ENCODE results near the gene TP53BP2.

The TP53BP2 gene

GRCh38 chr1:223733898-223734852, 111.6 kb downstream of the TP53BP2 start:
- no peak overlapping the region for H3K4me3 ChIP-seq (ENCODE audit: low read length)
- DNase-seq (ENCODE audit: low read depth) = no peak
- TF ChIP-seq CTCF (IDR thresholded peaks at IDR 0.05; ENCODE audit: insufficient read depth, low read depth, low read length, missing control alignments) = no peak

GRCh38 chr1:223732993-223733798, 112.6 kb downstream of the TP53BP2 start:
- no peak overlapping the region for H3K4me3 ChIP-seq (ENCODE audit: low read length)
- no peak for DNase-seq (ENCODE audit: low read depth)
- TF ChIP-seq CTCF (IDR thresholded peaks at IDR 0.05; ENCODE audit: insufficient read depth, low read depth, low read length, missing control alignments) = no peak

DNA sequence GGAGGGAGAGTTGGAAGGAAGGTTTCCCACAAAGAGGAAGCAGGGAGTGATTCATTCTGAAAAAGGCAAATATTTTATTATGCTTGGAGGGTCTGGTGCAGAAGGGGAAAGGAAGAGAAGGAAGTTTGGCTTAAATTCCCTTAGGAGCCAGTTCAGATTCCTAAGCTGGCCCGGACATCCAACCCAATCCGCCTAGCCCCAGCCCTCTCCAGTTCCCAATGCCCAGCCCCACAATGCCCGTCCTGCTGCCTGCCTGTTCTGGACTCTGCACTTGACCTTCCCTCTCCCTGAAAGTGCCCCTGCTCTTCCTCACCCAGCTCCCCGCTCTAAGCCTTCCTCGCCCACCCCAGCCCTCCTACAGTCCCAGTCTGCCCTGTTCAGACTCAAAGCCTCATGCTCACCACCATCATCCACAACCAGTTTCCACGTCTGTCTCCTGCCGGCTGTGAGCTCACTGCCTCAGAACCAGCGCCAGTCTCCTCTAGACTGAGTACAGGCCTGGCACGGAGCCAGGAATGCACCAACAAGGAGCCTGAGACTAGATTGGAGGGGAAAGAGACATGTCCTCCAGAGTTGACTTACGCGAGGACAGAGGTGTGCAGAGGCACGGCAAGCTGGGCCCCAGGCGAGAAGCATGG, 114.5 kb downstream of the TP53BP2 start:
- no peak overlapping the region for H3K4me3 ChIP-seq (ENCODE audit: low read length)

DNA sequence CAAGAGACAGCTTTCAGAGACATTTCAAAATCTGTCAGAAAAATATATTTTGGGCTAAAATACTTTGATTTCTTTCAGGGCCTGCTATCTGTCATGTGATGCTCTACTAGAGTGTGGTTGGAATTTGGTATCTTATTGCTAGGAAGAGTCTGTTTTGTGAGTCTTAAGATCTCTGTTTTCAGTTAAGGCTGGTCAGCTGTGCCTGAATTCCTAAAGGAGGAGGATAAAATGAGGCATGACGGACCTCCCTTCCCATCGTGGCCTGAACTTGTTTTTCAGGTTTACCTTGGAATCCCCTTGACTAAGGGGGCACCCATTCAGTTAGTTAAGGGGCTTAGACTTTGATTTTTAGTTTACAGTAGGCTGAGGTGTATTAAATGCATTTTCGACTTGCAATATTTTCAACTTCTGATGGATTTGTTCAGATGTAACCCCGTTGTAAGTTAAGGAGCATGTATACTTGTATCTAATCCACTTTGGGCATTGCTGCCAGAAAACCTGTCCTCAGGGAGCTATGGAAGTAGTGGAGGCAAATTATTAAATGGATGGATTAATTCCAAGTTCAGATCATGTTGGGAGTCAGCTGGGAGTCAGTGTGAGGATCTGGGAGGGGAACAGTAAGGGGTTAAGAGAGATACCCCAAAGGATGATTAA, 115.1 kb downstream of the TP53BP2 start:
- no peak for DNase-seq (ENCODE audit: low read depth)
- no peak overlapping the region for H3K4me3 ChIP-seq (ENCODE audit: low read length)
- no peak for TF ChIP-seq CTCF (IDR thresholded peaks at IDR 0.05; ENCODE audit: insufficient read depth, low read depth, low read length, missing control alignments)

More for the DNA sequence above, 114.5 kb downstream of the TP53BP2 start:
- DNase-seq (ENCODE audit: low read depth) = no peak
- no peak for TF ChIP-seq CTCF (IDR thresholded peaks at IDR 0.05; ENCODE audit: insufficient read depth, low read depth, low read length, missing control alignments)

DNA sequence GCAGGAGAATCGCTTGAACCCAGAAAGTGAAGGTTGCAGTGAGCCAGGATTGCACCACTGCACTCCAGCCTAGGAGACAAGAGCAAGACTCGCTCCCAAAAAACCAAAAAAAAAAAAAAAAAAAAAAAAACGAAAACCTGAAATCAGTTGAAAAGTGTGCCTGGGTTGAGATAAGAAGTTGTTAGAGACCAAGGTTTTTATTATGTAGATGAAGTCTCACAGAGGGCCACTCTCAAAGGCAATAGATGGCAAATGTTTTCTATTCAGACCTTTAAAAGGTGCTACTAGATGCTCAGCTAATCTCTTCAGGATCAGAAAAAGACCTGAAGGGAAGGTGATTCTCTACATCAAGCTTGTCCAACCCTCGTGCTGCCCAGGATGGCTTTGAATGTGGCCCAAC, 115.8 kb downstream of the TP53BP2 start:
- TF ChIP-seq CTCF (IDR thresholded peaks at IDR 0.05; ENCODE audit: insufficient read depth, low read depth, low read length, missing control alignments) = no peak
- H3K4me3 ChIP-seq (ENCODE audit: low read length) = no peak overlapping the region

More for the DNA sequence above, 115.8 kb downstream of the TP53BP2 start:
- no peak for DNase-seq (ENCODE audit: low read depth)
